Measurements from ENCODE around the gene CGB8.

DNA sequence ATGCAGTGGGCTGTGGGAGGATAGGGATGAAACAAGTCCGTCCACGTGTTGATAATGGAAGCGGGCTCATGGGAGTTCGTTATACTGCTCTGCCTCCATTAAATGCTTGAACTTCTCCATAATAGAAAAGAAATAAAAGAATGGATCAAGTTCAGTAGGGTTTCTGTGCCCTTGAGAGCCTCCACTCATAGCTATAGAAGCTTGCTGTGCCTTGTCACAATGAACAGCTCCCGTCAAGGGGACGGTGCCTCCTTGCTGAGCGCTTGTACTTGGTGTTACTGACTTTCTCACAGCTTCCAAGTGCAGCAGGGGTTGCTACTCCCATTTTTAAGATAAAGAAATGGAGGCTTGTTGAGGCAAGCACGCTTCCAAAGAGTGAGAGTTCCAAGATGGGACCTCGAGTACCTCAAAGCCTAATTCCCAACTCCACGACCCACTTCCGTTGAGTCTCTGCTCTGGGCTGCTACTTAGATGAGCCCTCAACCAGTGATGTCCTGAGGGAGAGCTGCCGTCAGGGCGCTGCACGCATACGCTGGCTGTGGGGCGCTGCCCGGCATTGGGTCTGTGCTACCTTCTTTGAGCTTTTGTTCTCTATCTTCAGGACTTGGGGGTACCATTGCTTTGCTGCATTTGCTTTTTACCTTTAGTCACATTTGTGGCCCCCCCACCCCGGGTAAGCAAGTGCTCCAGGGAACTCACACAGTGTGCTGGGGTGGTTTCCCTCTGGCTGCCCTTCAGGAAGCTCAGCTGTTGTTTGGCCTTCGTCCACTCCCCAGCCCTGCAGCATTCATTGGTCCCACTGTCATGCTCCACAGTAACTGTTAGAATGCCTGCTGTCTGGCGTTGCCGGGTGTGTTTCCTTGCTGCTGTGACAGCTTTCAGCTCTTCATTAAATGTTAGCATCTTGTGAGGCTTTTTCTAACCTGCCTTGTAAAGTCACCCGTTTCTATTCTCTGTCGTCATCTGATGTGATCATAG lies 45.9 kb upstream of the CGB8 start:
- TF ChIP-seq, protein P1, sequence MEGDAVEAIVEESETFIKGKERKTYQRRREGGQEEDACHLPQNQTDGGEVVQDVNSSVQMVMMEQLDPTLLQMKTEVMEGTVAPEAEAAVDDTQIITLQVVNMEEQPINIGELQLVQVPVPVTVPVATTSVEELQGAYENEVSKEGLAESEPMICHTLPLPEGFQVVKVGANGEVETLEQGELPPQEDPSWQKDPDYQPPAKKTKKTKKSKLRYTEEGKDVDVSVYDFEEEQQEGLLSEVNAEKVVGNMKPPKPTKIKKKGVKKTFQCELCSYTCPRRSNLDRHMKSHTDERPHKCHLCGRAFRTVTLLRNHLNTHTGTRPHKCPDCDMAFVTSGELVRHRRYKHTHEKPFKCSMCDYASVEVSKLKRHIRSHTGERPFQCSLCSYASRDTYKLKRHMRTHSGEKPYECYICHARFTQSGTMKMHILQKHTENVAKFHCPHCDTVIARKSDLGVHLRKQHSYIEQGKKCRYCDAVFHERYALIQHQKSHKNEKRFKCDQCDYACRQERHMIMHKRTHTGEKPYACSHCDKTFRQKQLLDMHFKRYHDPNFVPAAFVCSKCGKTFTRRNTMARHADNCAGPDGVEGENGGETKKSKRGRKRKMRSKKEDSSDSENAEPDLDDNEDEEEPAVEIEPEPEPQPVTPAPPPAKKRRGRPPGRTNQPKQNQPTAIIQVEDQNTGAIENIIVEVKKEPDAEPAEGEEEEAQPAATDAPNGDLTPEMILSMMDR (conservative IDR thresholded peaks at IDR 0.05; ENCODE audit: low read depth, low read length), result no peak
- TF ChIP-seq SMC3 (IDR thresholded peaks at IDR 0.05; ENCODE audit: low read depth, low read length) (no peak), RAD21 (IDR thresholded peaks at IDR 0.05; ENCODE audit: low read length) (no peak), MAZ (IDR thresholded peaks at IDR 0.05; ENCODE audit: borderline replicate concordance, low read depth, low read length) (no peak), MXI1 (IDR thresholded peaks at IDR 0.05; ENCODE audit: borderline replicate concordance, low read depth, low read length) (no peak), CHD1 (IDR thresholded peaks at IDR 0.05; ENCODE audit: low read depth, low read length) (no peak), RFX5 (IDR thresholded peaks at IDR 0.05; ENCODE audit: low read depth, low read length) (no peak), POLR2A (IDR thresholded peaks at IDR 0.05; ENCODE audit: low read depth, low read length) (no peak), MAFK (IDR thresholded peaks at IDR 0.05; ENCODE audit: low read depth, low read length) (no peak), NFE2L2 (IDR thresholded peaks at IDR 0.05; ENCODE audit: low read depth, low read length) (no peak)
- TF ChIP-seq, protein P2, sequence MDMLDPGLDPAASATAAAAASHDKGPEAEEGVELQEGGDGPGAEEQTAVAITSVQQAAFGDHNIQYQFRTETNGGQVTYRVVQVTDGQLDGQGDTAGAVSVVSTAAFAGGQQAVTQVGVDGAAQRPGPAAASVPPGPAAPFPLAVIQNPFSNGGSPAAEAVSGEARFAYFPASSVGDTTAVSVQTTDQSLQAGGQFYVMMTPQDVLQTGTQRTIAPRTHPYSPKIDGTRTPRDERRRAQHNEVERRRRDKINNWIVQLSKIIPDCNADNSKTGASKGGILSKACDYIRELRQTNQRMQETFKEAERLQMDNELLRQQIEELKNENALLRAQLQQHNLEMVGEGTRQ (IDR thresholded peaks at IDR 0.05; ENCODE audit: low read depth, low read length), result no peak
- TF ChIP-seq, protein P3, sequence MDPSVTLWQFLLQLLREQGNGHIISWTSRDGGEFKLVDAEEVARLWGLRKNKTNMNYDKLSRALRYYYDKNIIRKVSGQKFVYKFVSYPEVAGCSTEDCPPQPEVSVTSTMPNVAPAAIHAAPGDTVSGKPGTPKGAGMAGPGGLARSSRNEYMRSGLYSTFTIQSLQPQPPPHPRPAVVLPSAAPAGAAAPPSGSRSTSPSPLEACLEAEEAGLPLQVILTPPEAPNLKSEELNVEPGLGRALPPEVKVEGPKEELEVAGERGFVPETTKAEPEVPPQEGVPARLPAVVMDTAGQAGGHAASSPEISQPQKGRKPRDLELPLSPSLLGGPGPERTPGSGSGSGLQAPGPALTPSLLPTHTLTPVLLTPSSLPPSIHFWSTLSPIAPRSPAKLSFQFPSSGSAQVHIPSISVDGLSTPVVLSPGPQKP (IDR thresholded peaks at IDR 0.05; ENCODE audit: borderline replicate concordance, low read depth, low read length), result no peak

Measured in IMR-90 (cell line).